Breast epithelium (tissue), 3 donors: Measurements from ENCODE around the gene DENND1C.

Experiments used
- CTCF ChIP-seq, 3 donors: fragments of 450-650 bp; IDR thresholded peaks; one replicate each; pipeline ENCODE4 v1.5.1; 2016 to 2017; ENCODE audit warnings: antibody characterized with exemption in 3 of 3, mild to moderate bottlenecking in 3 of 3, moderate library complexity in 3 of 3
- POLR2A ChIP-seq: fragments of 450-650 bp; IDR thresholded peaks from one replicate; pipeline ENCODE4 v1.6.1; 2016; ENCODE audit warnings: antibody characterized with exemption, mild to moderate bottlenecking, moderate library complexity

- no peak for TF ChIP-seq POLR2A
- no peak for TF ChIP-seq CTCF (IDR thresholded peaks at IDR 0.05)
Measured at GRCh38 chr19:6479836-6480398, 1.7 kb downstream of the DENND1C start.
